Measurements from ENCODE around the gene SPOCD1.

DNA sequence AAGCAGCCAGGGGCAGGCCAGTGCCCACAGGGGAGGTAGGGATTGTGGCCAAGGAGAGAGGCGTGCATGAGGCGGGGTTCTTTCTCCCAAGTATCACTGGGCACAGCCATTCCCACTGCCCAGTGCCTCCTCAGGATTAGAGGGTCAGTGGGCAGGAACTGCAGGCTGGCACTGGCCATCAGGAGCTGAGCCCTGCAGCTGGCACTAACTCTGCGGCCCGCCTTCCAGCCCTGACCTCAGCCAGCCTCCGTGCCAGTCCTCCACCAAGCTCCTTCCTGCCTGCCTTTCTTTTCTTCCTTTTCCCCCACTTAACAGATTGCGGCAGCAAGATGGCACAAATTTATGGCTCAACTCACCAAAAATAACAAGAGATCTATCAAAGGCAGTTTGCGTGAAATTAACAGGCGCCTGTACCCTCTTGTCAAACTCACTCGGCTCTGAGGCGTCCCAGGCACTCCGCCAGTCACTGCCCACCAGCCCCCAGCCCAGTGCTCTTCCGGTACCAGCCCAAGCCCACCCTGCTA, 62.8 kb downstream of the SPOCD1 start:
- TF ChIP-seq, protein P1, sequence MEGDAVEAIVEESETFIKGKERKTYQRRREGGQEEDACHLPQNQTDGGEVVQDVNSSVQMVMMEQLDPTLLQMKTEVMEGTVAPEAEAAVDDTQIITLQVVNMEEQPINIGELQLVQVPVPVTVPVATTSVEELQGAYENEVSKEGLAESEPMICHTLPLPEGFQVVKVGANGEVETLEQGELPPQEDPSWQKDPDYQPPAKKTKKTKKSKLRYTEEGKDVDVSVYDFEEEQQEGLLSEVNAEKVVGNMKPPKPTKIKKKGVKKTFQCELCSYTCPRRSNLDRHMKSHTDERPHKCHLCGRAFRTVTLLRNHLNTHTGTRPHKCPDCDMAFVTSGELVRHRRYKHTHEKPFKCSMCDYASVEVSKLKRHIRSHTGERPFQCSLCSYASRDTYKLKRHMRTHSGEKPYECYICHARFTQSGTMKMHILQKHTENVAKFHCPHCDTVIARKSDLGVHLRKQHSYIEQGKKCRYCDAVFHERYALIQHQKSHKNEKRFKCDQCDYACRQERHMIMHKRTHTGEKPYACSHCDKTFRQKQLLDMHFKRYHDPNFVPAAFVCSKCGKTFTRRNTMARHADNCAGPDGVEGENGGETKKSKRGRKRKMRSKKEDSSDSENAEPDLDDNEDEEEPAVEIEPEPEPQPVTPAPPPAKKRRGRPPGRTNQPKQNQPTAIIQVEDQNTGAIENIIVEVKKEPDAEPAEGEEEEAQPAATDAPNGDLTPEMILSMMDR (IDR thresholded peaks at IDR 0.05): no peak
- TF ChIP-seq POLR2A (IDR thresholded peaks at IDR 0.05): no peak

All from heart left ventricle (tissue), 13 donors.